ENCODE measurements around the gene HOXC12.

GRCh38 chr12:53944907-53945847, 9.5 kb upstream of the HOXC12 start:
- no peak for TF ChIP-seq EZH2 (IDR thresholded peaks at IDR 0.05; ENCODE audit: borderline replicate concordance, low read length)
- TF ChIP-seq, protein P1, sequence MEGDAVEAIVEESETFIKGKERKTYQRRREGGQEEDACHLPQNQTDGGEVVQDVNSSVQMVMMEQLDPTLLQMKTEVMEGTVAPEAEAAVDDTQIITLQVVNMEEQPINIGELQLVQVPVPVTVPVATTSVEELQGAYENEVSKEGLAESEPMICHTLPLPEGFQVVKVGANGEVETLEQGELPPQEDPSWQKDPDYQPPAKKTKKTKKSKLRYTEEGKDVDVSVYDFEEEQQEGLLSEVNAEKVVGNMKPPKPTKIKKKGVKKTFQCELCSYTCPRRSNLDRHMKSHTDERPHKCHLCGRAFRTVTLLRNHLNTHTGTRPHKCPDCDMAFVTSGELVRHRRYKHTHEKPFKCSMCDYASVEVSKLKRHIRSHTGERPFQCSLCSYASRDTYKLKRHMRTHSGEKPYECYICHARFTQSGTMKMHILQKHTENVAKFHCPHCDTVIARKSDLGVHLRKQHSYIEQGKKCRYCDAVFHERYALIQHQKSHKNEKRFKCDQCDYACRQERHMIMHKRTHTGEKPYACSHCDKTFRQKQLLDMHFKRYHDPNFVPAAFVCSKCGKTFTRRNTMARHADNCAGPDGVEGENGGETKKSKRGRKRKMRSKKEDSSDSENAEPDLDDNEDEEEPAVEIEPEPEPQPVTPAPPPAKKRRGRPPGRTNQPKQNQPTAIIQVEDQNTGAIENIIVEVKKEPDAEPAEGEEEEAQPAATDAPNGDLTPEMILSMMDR (IDR thresholded peaks at IDR 0.05; ENCODE audit: low read length) = no peak

Measured in OCI-LY1 (cell line).